ENCODE results near the gene NEU3.
"Not testable (repeated sequence)": the region's sequence is repeated elsewhere in the genome, so short reads cannot be mapped to it uniquely, and the experiment has no call there.

The NEU3 gene

DNA sequence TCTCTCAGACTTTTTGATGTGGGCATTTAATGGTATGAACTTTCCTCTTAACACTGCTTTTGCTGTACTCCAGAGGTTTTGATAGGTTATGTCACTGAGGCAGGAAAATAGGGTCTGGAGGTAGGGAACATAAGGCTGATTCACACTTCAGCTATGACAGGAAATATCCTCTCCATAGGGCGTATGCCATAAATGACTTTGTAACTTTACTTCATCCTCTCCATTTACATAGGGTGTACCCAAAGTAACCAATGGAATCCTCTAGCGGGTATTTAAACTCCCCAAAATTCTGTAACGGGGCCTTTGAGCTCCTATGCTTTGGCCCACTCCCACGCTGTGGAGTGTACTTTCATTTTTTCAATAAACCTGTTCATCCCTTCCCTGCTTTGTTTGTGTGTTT lies 58.5 kb downstream of the NEU3 start:
- TF ChIP-seq, protein P1, sequence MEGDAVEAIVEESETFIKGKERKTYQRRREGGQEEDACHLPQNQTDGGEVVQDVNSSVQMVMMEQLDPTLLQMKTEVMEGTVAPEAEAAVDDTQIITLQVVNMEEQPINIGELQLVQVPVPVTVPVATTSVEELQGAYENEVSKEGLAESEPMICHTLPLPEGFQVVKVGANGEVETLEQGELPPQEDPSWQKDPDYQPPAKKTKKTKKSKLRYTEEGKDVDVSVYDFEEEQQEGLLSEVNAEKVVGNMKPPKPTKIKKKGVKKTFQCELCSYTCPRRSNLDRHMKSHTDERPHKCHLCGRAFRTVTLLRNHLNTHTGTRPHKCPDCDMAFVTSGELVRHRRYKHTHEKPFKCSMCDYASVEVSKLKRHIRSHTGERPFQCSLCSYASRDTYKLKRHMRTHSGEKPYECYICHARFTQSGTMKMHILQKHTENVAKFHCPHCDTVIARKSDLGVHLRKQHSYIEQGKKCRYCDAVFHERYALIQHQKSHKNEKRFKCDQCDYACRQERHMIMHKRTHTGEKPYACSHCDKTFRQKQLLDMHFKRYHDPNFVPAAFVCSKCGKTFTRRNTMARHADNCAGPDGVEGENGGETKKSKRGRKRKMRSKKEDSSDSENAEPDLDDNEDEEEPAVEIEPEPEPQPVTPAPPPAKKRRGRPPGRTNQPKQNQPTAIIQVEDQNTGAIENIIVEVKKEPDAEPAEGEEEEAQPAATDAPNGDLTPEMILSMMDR (IDR thresholded peaks at IDR 0.05; ENCODE audit: low read depth, low read length, missing control alignments), result no peak
- H3K4me3 ChIP-seq (replicated peaks; ENCODE audit: low read depth, low read length), result no peak overlapping the region
- DNase-seq (ENCODE audit: extremely low read depth, low read depth), result no peak

DNA sequence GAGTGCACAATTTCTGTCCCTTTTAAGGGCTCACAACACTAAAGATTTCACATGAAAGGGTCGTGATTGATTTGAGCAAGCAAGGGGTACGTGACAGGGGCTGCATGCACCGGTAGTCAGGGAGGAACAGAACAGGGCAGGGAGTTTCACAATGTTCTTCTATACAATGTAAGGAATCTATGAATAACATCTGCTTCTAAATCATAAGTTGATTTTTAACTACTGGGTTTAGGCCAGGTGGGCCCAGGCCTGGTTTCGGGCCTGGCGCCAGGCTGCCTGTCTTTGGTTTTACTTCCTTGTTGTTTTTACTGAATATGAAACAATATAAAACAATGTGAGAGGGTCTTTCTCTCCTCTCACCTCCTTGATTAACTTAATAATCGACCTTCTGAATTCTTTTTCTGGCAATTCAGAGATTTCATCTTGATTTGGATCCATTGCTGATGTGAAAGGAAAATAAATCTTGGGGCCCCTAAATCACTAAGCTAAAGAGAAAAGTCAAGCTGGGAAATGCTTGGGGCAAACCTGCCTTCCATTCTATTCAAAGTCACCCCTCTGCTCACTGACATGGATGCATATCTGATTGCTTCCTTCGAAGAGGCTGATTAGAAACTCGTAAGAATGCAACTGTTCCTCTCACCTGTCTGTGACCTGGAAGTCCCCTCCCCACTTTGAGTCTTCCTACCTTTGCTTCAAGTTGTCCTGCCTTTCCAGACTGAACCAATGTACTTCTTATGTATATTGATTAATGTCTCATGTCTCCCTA lies 61.0 kb downstream of the NEU3 start:
- not testable (repeated sequence) for DNase-seq (ENCODE audit: extremely low read depth, low read depth); H3K4me3 ChIP-seq (replicated peaks; ENCODE audit: low read depth, low read length)

DNA sequence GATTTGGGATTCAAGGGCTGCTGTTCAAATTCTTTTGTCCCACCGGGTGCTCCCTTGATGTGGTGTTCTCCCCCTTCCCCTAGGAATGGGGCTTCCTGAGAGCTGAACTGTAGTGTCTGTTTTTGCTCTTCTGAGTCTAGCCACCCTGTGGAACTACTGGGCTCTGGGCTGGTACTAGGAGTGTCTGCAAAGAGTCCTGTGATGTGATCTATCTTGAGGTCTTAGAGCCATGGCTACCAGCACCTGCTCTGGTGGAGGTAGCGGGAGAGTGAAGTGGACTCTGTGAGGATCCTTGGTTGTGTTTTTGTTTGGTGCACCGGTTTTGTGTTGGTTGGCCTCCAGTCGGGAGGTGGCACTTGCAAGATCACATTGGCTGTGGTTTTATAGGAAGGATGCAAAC lies 61.8 kb downstream of the NEU3 start:
- H3K4me3 ChIP-seq (replicated peaks; ENCODE audit: low read depth, low read length), result no peak overlapping the region
- no peak for DNase-seq (ENCODE audit: extremely low read depth, low read depth)
- TF ChIP-seq, protein P1 (IDR thresholded peaks at IDR 0.05; ENCODE audit: low read depth, low read length, missing control alignments), result no peak

DNA sequence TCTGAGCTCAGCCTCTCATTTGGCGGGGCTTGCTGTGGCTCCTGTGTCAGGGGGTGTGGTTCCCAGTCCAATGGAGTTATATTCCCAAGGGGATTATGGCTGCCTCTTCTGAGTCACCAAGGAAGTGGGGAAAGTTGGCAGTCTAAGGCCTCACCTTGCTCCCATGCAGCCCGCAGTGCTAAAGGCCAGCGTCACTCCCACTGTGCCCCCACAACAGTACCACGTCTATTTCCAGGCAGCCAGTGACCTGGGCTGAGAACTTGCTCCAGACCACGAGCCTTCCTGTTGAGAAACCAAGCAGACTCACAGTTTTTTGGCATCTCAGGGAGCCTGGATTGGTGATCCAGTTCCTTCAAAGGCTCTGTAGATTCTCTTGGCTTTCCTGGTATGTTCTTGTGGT lies 62.3 kb downstream of the NEU3 start:
- TF ChIP-seq, protein P1 (IDR thresholded peaks at IDR 0.05; ENCODE audit: low read depth, low read length, missing control alignments), result no peak
- no peak for DNase-seq (ENCODE audit: extremely low read depth, low read depth)
- H3K4me3 ChIP-seq (replicated peaks; ENCODE audit: low read depth, low read length), result no peak overlapping the region

DNA sequence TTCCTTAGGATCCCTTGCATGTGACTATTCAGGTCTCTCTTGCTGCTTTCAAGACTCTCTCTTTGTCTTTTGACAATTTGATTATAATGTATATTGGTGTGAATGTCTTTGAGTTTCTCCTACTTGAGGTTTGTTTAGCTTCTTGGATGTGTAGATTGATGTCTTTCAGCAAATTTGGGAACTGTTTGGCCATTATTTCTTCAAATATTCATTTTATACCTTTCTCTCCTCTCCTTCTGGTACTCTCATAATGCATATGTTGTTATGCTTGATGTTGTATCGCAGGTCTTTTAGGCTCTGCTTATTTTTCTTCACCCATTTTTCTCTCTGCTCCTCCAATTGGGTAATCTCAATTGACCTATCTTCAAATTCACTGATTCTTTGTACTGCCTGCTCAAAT lies 63.7 kb downstream of the NEU3 start:
- DNase-seq (ENCODE audit: extremely low read depth, low read depth), result no peak
- H3K4me3 ChIP-seq (replicated peaks; ENCODE audit: low read depth, low read length), result no peak overlapping the region
- TF ChIP-seq, protein P1 (IDR thresholded peaks at IDR 0.05; ENCODE audit: low read depth, low read length, missing control alignments), result no peak

DNA sequence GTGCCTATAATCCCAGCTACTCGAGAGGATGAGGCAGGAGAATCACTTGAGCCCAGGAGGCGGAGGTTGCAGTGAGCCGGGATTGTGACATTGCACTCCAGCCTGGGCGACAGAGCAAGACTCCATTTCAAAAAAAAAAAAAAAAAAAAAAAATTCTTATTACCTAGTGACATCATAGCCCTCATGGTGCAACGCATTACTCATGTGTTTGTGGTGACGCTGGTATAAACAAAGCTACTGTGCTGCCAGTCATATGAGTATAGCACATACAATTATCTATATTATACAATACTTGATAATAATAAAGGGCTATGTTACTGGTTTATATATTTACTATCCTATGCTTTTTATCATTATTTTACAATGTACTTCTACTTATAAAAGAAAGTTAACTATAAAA lies 66.8 kb downstream of the NEU3 start:
- no peak overlapping the region for H3K4me3 ChIP-seq (replicated peaks; ENCODE audit: low read depth, low read length)
- TF ChIP-seq, protein P1 (IDR thresholded peaks at IDR 0.05; ENCODE audit: low read depth, low read length, missing control alignments), result no peak
- DNase-seq (ENCODE audit: extremely low read depth, low read depth), result no peak

DNA sequence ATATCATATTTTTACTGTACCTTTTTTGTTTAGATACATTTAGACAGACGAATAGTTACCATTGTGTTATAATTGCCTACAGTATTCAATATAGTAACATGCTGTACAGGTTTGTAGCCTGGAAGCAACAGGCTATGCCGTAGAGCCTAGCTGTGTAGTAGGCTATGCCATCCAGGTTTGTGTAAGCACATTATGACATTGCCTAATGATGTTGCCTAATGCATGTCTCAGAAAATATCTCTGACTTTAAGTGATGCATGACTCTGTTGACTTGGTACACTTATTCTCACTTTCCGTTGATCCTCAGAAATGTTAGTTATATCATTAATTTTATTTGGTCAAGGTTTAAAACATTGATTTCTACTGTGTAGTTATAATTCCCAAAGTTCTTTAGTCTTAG lies 68.1 kb downstream of the NEU3 start:
- DNase-seq (ENCODE audit: extremely low read depth, low read depth), result no peak
- H3K4me3 ChIP-seq (replicated peaks; ENCODE audit: low read depth, low read length), result no peak overlapping the region
- TF ChIP-seq, protein P1 (IDR thresholded peaks at IDR 0.05; ENCODE audit: low read depth, low read length, missing control alignments), result no peak

Measured in HFF-Myc (cell line).